ENCODE results near the gene NTM.

GRCh38 chr11:131817687-131818188 lies 447.3 kb downstream of the NTM start:
- TF ChIP-seq CTCF (IDR thresholded peaks at IDR 0.05) (no peak), POLR2A (IDR thresholded peaks at IDR 0.05) (no peak)
